ENCODE data around the gene SOHLH1.

Gene SOHLH1

DNA sequence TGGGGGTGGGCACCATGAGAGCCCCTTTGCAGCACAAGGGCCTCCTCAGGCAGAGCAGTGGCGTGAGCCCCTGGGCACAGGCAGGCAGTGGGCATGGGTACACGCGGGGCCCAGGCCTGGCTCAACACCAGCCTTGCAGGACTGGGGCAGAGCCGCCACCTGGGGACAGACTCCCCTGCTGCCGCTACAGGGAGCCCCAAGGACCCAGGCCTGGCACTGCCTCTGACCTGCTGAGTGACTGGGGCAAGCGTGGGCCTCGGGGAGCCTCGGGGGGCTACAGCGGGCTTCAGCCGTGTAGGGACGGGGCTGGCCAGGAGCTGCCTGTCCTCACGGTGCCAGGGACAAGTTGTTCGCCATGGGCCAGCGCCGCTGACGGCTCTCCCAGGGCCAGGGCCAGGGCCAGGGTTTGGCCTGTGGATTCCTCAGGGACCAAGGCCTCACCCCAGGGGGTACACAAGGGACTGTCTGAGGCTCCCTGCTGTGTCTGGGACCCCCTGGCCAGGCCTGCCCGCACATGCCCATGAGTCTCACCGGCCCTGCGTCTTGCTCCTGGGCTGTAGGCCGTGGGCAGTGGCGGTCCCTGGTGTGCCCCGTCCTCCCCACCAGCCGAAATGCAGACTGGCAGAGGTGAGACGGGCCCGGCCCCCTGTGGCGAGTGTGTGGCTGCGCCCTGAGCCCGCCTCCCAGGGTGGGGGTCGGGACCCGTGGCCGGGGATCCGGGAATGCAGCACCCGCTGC lies 45.2 kb upstream of the SOHLH1 start:
- no peaks in the 10 kb centered on the region for H3K79me2 ChIP-seq (ENCODE audit: insufficient read depth, low read length)
- no peaks in the 10 kb centered on the region for H4K20me1 ChIP-seq (ENCODE audit: insufficient read depth, low read length)
- peaks cover 2% of the 10 kb centered on the region; the same call in 1 of the 2 replicates for H3K27me3 ChIP-seq (ENCODE audit: insufficient read depth, low read length)
- H3K9ac ChIP-seq (ENCODE audit: low read length): no peak overlapping the region
- no peaks in the 10 kb centered on the region for H3K9me2 ChIP-seq (ENCODE audit: low read depth, low read length)
- H3K36me3 ChIP-seq (ENCODE audit: insufficient read depth, low read length): no peaks in the 10 kb centered on the region
- H3K27ac ChIP-seq (ENCODE audit: low read depth, low read length, poor library complexity, severe bottlenecking): no peak overlapping the region
- no peaks in the 10 kb centered on the region for H3K9me3 ChIP-seq (ENCODE audit: low read length)
- TF ChIP-seq EZH2 (IDR thresholded peaks at IDR 0.05; ENCODE audit: borderline replicate concordance, low read length): no peak
- TF ChIP-seq, protein P1, sequence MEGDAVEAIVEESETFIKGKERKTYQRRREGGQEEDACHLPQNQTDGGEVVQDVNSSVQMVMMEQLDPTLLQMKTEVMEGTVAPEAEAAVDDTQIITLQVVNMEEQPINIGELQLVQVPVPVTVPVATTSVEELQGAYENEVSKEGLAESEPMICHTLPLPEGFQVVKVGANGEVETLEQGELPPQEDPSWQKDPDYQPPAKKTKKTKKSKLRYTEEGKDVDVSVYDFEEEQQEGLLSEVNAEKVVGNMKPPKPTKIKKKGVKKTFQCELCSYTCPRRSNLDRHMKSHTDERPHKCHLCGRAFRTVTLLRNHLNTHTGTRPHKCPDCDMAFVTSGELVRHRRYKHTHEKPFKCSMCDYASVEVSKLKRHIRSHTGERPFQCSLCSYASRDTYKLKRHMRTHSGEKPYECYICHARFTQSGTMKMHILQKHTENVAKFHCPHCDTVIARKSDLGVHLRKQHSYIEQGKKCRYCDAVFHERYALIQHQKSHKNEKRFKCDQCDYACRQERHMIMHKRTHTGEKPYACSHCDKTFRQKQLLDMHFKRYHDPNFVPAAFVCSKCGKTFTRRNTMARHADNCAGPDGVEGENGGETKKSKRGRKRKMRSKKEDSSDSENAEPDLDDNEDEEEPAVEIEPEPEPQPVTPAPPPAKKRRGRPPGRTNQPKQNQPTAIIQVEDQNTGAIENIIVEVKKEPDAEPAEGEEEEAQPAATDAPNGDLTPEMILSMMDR (IDR thresholded peaks at IDR 0.05; ENCODE audit: low read length): no peak
- H3K4me2 ChIP-seq (ENCODE audit: low read length): no peak overlapping the region
- no peaks in the 10 kb centered on the region for H3K4me1 ChIP-seq (ENCODE audit: insufficient read depth, low read length, severe bottlenecking)
- no peak overlapping the region for H3K4me3 ChIP-seq (ENCODE audit: low read depth, low read length, poor library complexity, severe bottlenecking)
- H3F3A ChIP-seq (ENCODE audit: insufficient read depth, low read length): no peaks in the 10 kb centered on the region
- H2AFZ ChIP-seq (ENCODE audit: low read length): no peak overlapping the region

GRCh38 chr9:135743546-135744332 lies 44.5 kb upstream of the SOHLH1 start:
- Histone ChIP-seq H3F3A (ENCODE audit: insufficient read depth, low read length) (no peaks in the 10 kb centered on the region), H3K4me3 (ENCODE audit: low read depth, low read length, poor library complexity, severe bottlenecking) (no peak overlapping the region), H3K27ac (ENCODE audit: low read depth, low read length, poor library complexity, severe bottlenecking) (no peak overlapping the region), H2AFZ (ENCODE audit: low read length) (no peak overlapping the region), H4K20me1 (ENCODE audit: insufficient read depth, low read length) (no peaks in the 10 kb centered on the region), H3K9ac (ENCODE audit: low read length) (no peak overlapping the region), H3K36me3 (ENCODE audit: insufficient read depth, low read length) (no peaks in the 10 kb centered on the region), H3K4me2 (ENCODE audit: low read length) (no peak overlapping the region), H3K4me1 (ENCODE audit: insufficient read depth, low read length, severe bottlenecking) (no peaks in the 10 kb centered on the region), H3K27me3 (ENCODE audit: insufficient read depth, low read length) (no peaks in the 10 kb centered on the region), H3K79me2 (ENCODE audit: insufficient read depth, low read length) (no peaks in the 10 kb centered on the region), H3K9me2 (ENCODE audit: low read depth, low read length) (no peaks in the 10 kb centered on the region), H3K9me3 (ENCODE audit: low read length) (no peaks in the 10 kb centered on the region)
- TF ChIP-seq, protein P1 (IDR thresholded peaks at IDR 0.05; ENCODE audit: low read length): no peak
- TF ChIP-seq EZH2 (IDR thresholded peaks at IDR 0.05; ENCODE audit: borderline replicate concordance, low read length): no peak

- TF ChIP-seq EZH2 (IDR thresholded peaks at IDR 0.05; ENCODE audit: borderline replicate concordance, low read length): no peak
- TF ChIP-seq, protein P1 (IDR thresholded peaks at IDR 0.05; ENCODE audit: low read length): no peak
- no peaks in the 10 kb centered on the region for H3K4me1 ChIP-seq (ENCODE audit: insufficient read depth, low read length, severe bottlenecking)
- H3K4me2 ChIP-seq (ENCODE audit: low read length): no peak overlapping the region
- no peaks in the 10 kb centered on the region for H3F3A ChIP-seq (ENCODE audit: insufficient read depth, low read length)
- no peaks in the 10 kb centered on the region; the same call in 1 of the 2 replicates for H3K27me3 ChIP-seq (ENCODE audit: insufficient read depth, low read length)
- H4K20me1 ChIP-seq (ENCODE audit: insufficient read depth, low read length): no peaks in the 10 kb centered on the region
- no peak overlapping the region for H2AFZ ChIP-seq (ENCODE audit: low read length)
- H3K9me2 ChIP-seq (ENCODE audit: low read depth, low read length): no peaks in the 10 kb centered on the region
- H3K9ac ChIP-seq (ENCODE audit: low read length): no peak overlapping the region
- no peak overlapping the region for H3K4me3 ChIP-seq (ENCODE audit: low read depth, low read length, poor library complexity, severe bottlenecking)
- H3K27ac ChIP-seq (ENCODE audit: low read depth, low read length, poor library complexity, severe bottlenecking): no peak overlapping the region
- no peaks in the 10 kb centered on the region for H3K79me2 ChIP-seq (ENCODE audit: insufficient read depth, low read length)
- no peaks in the 10 kb centered on the region for H3K36me3 ChIP-seq (ENCODE audit: insufficient read depth, low read length)
- H3K9me3 ChIP-seq (ENCODE audit: low read length): no peaks in the 10 kb centered on the region
Observed at GRCh38 chr9:135743021-135743420, 43.7 kb upstream of the SOHLH1 start.

All from OCI-LY1 (cell line).